Glutamatergic neuron (in vitro differentiated cells): ENCODE data around the gene EIF4E. TPM values are rescaled to one million over a fixed set of nuclear protein-coding genes. Genes with fewer than 3 reads are reported as not detected.
"Not testable (repeated sequence)": the region's sequence is repeated elsewhere in the genome, so short reads cannot be mapped to it uniquely, and the experiment has no call there.

Experiments
- DNase-seq: peaks from one replicate; pipeline ENCODE4 v3.0.0; 2022
- H3K27ac Mint-ChIP-seq: one replicate; pipeline ENCODE4 v1.8.0; 2020; ENCODE audit warnings: mild to moderate bottlenecking, mixed read lengths, inconsistent platforms; ENCODE audit not compliant: unreplicated experiment
- H3K27me3 Mint-ChIP-seq: one replicate; pipeline ENCODE4 v1.8.0; 2020; ENCODE audit warnings: mild to moderate bottlenecking, moderate library complexity, mixed read lengths, inconsistent platforms; ENCODE audit not compliant: unreplicated experiment
- H3K36me3 Mint-ChIP-seq: one replicate; pipeline ENCODE4 v1.8.0; 2020; ENCODE audit warnings: mild to moderate bottlenecking, mixed read lengths, inconsistent platforms; ENCODE audit not compliant: unreplicated experiment
- H3K4me1 Mint-ChIP-seq: one replicate; pipeline ENCODE4 v1.8.0; 2020; ENCODE audit warnings: mild to moderate bottlenecking, low read depth, mixed read lengths, inconsistent platforms; ENCODE audit not compliant: unreplicated experiment
- H3K4me3 Mint-ChIP-seq: one replicate; pipeline ENCODE4 v1.8.0; 2020; ENCODE audit warnings: mild to moderate bottlenecking, mixed read lengths, inconsistent platforms; ENCODE audit not compliant: unreplicated experiment
- H3K9me3 Mint-ChIP-seq: one replicate; pipeline ENCODE4 v1.8.0; 2020; ENCODE audit warnings: mild to moderate bottlenecking, moderate library complexity, mixed read lengths, inconsistent platforms; ENCODE audit not compliant: unreplicated experiment
- total RNA-seq: library from RNA; stranded (reverse); fragmentation: NEBNext Ultra II Directional; extraction: Animal tissue kit (Norgen Biotek cat#: 25700); gene quantifications from one replicate; pipeline ENCODE4 v1.2.1, GENCODE V29; 2021; ENCODE audit not compliant: unreplicated experiment
- TF ChIP-seq, protein P1 (sequence below): fragments of 200-600 bp; sonication (generic); IDR thresholded peaks from one replicate; pipeline ENCODE4 v1.5.0; 2021; ENCODE audit not compliant: partially characterized antibody, unreplicated experiment

The EIF4E gene
- total RNA-seq, 1 donor from 2014 or later = 92.8 TPM

DNA sequence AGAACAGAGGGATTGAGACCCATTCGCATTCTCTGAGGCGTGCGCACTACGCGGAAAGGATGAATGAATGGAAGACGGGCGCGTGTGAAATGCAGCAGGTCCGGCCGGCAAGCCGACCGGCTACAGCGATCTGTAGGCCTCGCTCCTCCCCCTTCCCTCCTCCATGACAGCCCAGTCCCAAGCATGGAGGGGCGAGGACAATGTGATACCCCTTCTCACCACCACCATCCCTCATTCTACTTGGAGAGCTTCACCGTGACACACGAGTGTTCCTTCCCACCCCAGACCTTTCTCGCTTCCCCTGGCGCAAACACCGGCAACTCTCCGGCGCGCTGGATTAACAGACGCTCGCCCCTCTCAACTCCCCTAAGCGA is 815 bp downstream of the EIF4E start:
- H3K27ac Mint-ChIP-seq = peak overlapping the region; percentile 98
- peaks cover 10% of the 10 kb centered on the region for H3K9me3 Mint-ChIP-seq
- peaks cover 4% of the 10 kb centered on the region for H3K36me3 Mint-ChIP-seq
- peak; percentile 78 for DNase-seq
- H3K4me1 Mint-ChIP-seq = peaks cover 4% of the 10 kb centered on the region
- TF ChIP-seq, protein P1, sequence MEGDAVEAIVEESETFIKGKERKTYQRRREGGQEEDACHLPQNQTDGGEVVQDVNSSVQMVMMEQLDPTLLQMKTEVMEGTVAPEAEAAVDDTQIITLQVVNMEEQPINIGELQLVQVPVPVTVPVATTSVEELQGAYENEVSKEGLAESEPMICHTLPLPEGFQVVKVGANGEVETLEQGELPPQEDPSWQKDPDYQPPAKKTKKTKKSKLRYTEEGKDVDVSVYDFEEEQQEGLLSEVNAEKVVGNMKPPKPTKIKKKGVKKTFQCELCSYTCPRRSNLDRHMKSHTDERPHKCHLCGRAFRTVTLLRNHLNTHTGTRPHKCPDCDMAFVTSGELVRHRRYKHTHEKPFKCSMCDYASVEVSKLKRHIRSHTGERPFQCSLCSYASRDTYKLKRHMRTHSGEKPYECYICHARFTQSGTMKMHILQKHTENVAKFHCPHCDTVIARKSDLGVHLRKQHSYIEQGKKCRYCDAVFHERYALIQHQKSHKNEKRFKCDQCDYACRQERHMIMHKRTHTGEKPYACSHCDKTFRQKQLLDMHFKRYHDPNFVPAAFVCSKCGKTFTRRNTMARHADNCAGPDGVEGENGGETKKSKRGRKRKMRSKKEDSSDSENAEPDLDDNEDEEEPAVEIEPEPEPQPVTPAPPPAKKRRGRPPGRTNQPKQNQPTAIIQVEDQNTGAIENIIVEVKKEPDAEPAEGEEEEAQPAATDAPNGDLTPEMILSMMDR = peak; percentile 29
- peaks cover 7% of the 10 kb centered on the region for H3K27me3 Mint-ChIP-seq
- H3K4me3 Mint-ChIP-seq = peak overlapping the region; percentile 99

DNA sequence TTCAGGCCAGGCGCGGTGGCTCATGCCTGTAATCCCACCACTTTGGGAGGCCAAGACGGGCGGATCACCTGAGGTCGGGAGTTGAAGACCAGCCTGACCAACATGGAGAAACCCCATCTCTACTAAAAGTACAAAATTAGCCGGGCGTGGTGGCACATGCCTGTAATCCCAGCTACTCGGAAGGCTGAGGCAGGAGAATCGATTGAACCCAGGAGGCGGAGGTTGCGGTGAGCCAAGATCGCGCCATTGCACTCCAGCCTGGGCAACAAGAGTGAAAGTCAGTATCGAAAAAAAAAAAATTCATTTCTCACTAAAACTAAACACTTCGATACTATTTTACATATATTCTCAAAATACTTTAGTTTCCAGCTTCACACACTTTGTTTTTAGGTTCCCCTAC is 2.7 kb downstream of the EIF4E start:
- H3K27me3 Mint-ChIP-seq, H3K4me1 Mint-ChIP-seq, H3K36me3 Mint-ChIP-seq, DNase-seq, H3K27ac Mint-ChIP-seq, H3K9me3 Mint-ChIP-seq, H3K4me3 Mint-ChIP-seq: not testable (repeated sequence)

DNA sequence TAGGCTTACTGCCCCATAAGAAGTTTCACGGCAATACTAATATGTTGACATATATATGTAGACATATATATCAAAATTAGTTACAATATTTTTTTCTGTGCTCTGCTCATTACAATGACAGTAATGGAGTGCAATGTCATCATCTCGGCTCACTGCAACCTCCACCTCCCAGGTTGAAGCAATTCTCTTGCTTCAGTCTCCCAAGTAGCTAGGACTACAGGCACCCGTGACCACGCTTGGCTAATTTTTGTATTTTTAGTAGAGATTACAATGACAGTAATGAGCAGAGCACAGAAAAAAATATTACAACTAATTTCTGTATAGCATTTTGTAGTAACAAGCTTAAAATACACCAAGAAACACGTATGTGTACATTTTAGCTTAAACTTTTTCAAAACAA is 7.6 kb downstream of the EIF4E start:
- Mint-ChIP-seq H3K27ac (no peak overlapping the region), H3K36me3 (no peaks in the 10 kb centered on the region), H3K9me3 (no peaks in the 10 kb centered on the region), H3K4me1 (no peaks in the 10 kb centered on the region), H3K27me3 (no peaks in the 10 kb centered on the region), H3K4me3 (no peak overlapping the region)
- TF ChIP-seq, protein P1 = no peak
- no peak for DNase-seq

DNA sequence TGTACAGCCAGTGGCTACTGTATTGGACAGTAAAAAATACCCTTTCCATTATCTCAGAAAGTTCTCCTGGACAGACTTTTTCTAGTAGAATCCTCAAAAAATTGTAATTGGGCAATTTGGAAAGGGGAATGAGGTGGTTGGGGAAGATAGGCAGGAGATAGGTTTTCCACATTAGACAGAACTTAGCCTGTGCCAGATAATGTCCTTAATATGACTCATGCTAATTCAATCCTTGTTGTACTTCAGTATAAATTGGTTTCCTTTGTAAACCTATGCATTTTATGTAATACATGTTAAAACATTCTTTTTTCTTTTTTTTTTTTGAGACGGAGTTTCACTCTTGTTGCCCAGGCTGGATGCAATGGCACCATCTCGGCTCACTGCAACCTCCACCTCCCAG is 8.9 kb downstream of the EIF4E start:
- no peaks in the 10 kb centered on the region for H3K27me3 Mint-ChIP-seq
- no peaks in the 10 kb centered on the region for H3K4me1 Mint-ChIP-seq
- TF ChIP-seq, protein P1 = no peak
- no peaks in the 10 kb centered on the region for H3K9me3 Mint-ChIP-seq
- no peak for DNase-seq
- no peak overlapping the region for H3K4me3 Mint-ChIP-seq
- H3K36me3 Mint-ChIP-seq = no peaks in the 10 kb centered on the region
- no peak overlapping the region for H3K27ac Mint-ChIP-seq

DNA sequence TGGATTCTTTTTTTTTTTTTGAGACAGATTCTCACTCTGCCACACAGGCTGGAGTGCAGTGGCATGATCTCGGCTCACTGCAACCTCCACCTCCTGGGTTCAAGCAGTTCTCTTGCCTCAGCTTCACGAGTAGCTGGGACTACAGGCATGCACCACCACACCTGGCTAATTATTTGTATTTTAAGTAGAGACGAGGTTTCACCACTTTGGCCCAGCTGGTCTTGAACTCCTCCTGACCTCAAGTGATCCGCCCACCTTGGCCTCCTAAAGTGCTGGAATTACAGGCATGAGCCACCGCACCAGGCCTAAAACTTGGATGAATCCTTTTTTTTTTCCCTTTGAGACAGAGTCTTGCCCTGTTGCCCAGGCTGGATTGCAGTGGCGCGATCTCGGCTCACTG is 18.2 kb downstream of the EIF4E start:
- not testable (repeated sequence) for H3K27me3 Mint-ChIP-seq, H3K36me3 Mint-ChIP-seq, DNase-seq, H3K9me3 Mint-ChIP-seq, H3K4me3 Mint-ChIP-seq, H3K27ac Mint-ChIP-seq, H3K4me1 Mint-ChIP-seq

DNA sequence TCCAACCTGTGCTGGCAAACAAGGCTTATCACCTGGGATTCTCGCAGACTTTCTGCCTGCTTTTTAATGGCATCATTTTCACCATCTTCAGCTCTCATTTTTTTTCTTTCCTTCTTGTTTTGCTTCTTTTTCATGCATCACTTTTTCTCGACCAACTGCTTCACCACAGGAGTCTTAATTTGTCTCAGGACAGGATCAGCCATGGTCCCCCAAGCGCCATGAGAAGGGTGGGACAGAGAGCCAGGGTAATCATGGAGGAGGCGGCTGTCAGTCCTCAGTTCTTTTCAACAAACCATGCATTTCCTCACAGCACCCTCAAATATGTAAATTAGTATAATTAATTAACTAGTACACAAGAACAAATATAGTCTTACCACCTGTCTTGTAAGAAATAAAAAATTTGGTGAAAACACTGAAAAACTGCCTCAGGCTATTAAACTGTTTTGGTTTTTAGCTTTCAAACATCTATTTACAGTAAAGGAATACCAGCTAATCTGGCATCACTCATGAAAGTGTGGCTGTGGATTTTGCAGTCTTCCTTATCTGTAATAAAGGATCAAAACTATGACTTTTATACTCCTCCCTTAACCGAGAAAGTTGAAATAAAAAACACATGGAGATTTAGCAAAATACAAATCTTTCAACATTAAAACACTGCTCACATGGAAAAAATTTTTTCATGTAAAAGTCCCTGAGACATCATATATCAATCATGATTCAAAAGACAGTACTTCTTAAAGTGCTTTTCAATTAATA is 19.1 kb downstream of the EIF4E start:
- no peaks in the 10 kb centered on the region for H3K36me3 Mint-ChIP-seq
- peaks cover 4% of the 10 kb centered on the region for H3K9me3 Mint-ChIP-seq
- TF ChIP-seq, protein P1 = no peak
- no peak overlapping the region for H3K4me3 Mint-ChIP-seq
- DNase-seq = no peak
- H3K4me1 Mint-ChIP-seq = peaks cover 11% of the 10 kb centered on the region
- H3K27ac Mint-ChIP-seq = no peak overlapping the region
- H3K27me3 Mint-ChIP-seq = no peaks in the 10 kb centered on the region
